ENCODE measurements around the gene ARHGAP45. TPM values are rescaled to one million over a fixed set of nuclear protein-coding genes. Genes with fewer than 3 reads are reported as not detected.

Gene ARHGAP45
- total RNA-seq, 1 donor from 2014 or later = 3.0 TPM

DNA sequence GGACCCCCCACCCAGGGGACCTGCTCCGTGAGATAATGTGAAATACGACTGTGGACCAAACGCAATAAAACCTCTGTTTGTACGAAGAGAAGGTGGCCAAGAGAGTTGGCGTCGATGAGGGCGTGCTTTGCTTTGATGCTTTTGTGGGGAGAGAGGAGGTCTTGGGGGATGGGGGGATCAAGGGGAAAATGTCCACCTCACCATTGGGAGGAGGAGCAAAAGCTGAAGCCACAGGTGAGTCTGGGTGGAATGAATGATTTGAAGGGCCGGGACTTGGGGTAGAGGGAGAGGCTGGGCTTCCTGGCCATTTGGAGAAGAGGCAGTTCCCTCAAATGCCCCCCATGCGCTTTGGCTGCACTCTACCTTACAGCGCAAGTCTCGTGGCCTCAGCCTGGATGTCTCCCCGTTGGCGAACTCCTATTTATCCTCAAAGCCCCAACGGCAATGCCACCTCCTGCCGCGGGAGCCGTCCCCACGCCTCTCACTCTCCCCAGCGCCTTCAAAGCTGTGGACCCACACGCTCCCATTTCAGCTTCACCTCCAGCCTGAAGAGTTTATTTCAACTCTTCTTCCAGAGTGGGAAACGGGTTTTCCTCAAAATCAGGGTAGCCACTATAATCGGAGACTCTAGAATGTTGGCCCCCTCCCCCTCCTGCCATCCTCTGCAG, 27.9 kb upstream of the ARHGAP45 start:
- H3K4me1 Mint-ChIP-seq (ENCODE audit: low read depth, unreplicated experiment) = peaks cover 21% of the 10 kb centered on the region
- no peak overlapping the region for H3K27ac ChIP-seq (ENCODE audit: low read depth, low read length)
- peak overlapping the region; percentile 15 for H3K4me3 ChIP-seq (ENCODE audit: insufficient read depth, low read depth, low read length)

DNA sequence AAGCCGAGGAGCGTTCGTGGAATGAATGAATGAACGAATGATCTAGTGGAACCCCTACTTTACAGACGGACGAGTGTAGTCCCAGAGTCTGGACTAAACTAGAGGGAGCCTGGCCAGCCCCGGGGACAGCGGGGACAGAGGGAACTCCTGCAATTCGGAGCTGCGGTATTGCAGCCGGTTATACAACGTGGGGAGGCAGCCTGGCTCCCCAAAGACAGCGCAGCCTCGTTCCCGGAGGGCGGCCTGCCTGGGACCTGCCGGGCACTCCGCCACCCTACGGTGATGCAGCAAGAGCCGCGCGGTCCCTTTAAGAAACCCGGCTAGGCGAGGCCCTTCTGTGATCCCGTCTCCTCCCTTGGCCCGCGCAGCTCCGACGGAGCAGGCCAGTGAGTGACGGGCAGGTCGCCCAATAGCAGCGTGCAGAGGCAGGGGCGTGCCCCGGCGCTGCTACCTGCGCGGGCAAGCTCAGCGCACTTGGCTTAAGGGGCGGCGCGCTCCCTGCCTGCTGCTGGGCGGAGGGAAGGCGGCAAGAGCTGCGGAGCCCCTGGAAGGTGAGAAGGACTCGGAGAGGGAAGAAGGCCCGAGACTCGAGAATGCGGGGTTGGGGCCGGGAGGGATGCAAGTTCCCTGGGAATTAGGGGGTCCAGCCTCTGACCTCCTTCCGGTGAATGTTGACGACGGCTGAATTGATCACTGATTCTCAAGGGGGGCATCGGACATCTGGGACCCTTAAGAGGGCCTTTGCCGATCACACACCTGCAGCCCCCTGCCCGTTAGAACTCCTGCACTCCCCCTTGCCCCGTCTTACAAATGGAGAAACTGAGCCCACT, 27.1 kb upstream of the ARHGAP45 start, which contains the start of gene ABCA7:
Gene ABCA7 (plus strand): TSS at position 462 of the 830 bp plus-strand sequence. CDS start 1,255 bp downstream, outside the sequence.
- H3K27ac ChIP-seq (ENCODE audit: low read depth, low read length) = no peak within 1 kb of the TSS

More for the DNA sequence above, 27.9 kb upstream of the ARHGAP45 start:
- Histone ChIP-seq H3K4me2 (ENCODE audit: low read length) (peak overlapping the region; percentile 87), H3K79me2 (ENCODE audit: insufficient read depth, low read length) (peaks cover 9% of the 10 kb centered on the region), H3K4me1 (ENCODE audit: insufficient read depth, low read length) (peaks cover 33% of the 10 kb centered on the region), H3K9me3 (ENCODE audit: insufficient read depth, low read depth, low read length) (no peaks in the 10 kb centered on the region), H3K36me3 (ENCODE audit: insufficient read depth, low read length) (peaks cover 17% of the 10 kb centered on the region), H4K20me1 (ENCODE audit: insufficient read depth, low read length) (peaks cover 50% of the 10 kb centered on the region), H2AFZ (ENCODE audit: low read depth, low read length) (no peak overlapping the region), H3K27me3 (ENCODE audit: insufficient read depth, low read length) (no peaks in the 10 kb centered on the region), H3K9ac (ENCODE audit: low read length) (peak overlapping the region; percentile 22)
- Mint-ChIP-seq H3K36me3 (ENCODE audit: low read depth, unreplicated experiment) (peaks cover 20% of the 10 kb centered on the region), H3K27ac (ENCODE audit: unreplicated experiment) (peak overlapping the region; percentile 83), H3K4me3 (ENCODE audit: unreplicated experiment) (peak overlapping the region; percentile 82), H3K27me3 (ENCODE audit: low read depth, unreplicated experiment) (no peaks in the 10 kb centered on the region), H3K9me3 (ENCODE audit: unreplicated experiment) (no peaks in the 10 kb centered on the region)
- FAIRE-seq (no peak), DNase-seq (ENCODE audit: low read depth) (no peak)
- TF ChIP-seq, protein P1, sequence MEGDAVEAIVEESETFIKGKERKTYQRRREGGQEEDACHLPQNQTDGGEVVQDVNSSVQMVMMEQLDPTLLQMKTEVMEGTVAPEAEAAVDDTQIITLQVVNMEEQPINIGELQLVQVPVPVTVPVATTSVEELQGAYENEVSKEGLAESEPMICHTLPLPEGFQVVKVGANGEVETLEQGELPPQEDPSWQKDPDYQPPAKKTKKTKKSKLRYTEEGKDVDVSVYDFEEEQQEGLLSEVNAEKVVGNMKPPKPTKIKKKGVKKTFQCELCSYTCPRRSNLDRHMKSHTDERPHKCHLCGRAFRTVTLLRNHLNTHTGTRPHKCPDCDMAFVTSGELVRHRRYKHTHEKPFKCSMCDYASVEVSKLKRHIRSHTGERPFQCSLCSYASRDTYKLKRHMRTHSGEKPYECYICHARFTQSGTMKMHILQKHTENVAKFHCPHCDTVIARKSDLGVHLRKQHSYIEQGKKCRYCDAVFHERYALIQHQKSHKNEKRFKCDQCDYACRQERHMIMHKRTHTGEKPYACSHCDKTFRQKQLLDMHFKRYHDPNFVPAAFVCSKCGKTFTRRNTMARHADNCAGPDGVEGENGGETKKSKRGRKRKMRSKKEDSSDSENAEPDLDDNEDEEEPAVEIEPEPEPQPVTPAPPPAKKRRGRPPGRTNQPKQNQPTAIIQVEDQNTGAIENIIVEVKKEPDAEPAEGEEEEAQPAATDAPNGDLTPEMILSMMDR (IDR thresholded peaks at IDR 0.05; ENCODE audit: insufficient read depth, low read depth, low read length) = no peak
- TF ChIP-seq EZH2 (IDR thresholded peaks at IDR 0.05; ENCODE audit: insufficient read depth, low read length) = no peak

More for the DNA sequence above, 27.1 kb upstream of the ARHGAP45 start, which contains the start of gene ABCA7:
- peak; percentile 93 for DNase-seq (ENCODE audit: low read depth)
- Mint-ChIP-seq H3K9me3 (ENCODE audit: unreplicated experiment) (no peaks in the 10 kb centered on the region), H3K27ac (ENCODE audit: unreplicated experiment) (peak within 1 kb of the TSS; percentile 83), H3K36me3 (ENCODE audit: low read depth, unreplicated experiment) (peaks cover 20% of the 10 kb centered on the region), H3K4me3 (ENCODE audit: unreplicated experiment) (peak within 1 kb of the TSS; percentile 82), H3K27me3 (ENCODE audit: low read depth, unreplicated experiment) (no peaks in the 10 kb centered on the region), H3K4me1 (ENCODE audit: low read depth, unreplicated experiment) (peaks cover 21% of the 10 kb centered on the region)
- Histone ChIP-seq H2AFZ (ENCODE audit: low read depth, low read length) (no peak within 1 kb of the TSS), H3K27me3 (ENCODE audit: insufficient read depth, low read length) (no peaks in the 10 kb centered on the region), H3K79me2 (ENCODE audit: insufficient read depth, low read length) (peaks cover 9% of the 10 kb centered on the region), H3K4me3 (ENCODE audit: insufficient read depth, low read depth, low read length) (peak within 1 kb of the TSS; percentile 42), H4K20me1 (ENCODE audit: insufficient read depth, low read length) (peaks cover 50% of the 10 kb centered on the region), H3K36me3 (ENCODE audit: insufficient read depth, low read length) (peaks cover 17% of the 10 kb centered on the region), H3K9me3 (ENCODE audit: insufficient read depth, low read depth, low read length) (no peaks in the 10 kb centered on the region), H3K9ac (ENCODE audit: low read length) (peak within 1 kb of the TSS; percentile 36), H3K4me2 (ENCODE audit: low read length) (peak within 1 kb of the TSS; percentile 87), H3K4me1 (ENCODE audit: insufficient read depth, low read length) (peaks cover 33% of the 10 kb centered on the region)
- FAIRE-seq = no peak
- TF ChIP-seq EZH2 (IDR thresholded peaks at IDR 0.05; ENCODE audit: insufficient read depth, low read length) = no peak
- TF ChIP-seq, protein P1 (IDR thresholded peaks at IDR 0.05; ENCODE audit: insufficient read depth, low read depth, low read length) = no peak

Measured in astrocyte (in vitro differentiated cells and primary cell).